ENCODE measurements around the gene SYNGR2.

The SYNGR2 gene

GRCh38 chr17:78141437-78142118 is 26.8 kb upstream of the SYNGR2 start:
- H3K4me3 ChIP-seq (replicated peaks; ENCODE audit: insufficient read depth, low read length), result no peak overlapping the region
- no peak for TF ChIP-seq CTCF (IDR thresholded peaks at IDR 0.05; ENCODE audit: insufficient read depth, low read length)

GRCh38 chr17:78142119-78142861 is 26.1 kb upstream of the SYNGR2 start:
- H3K27ac ChIP-seq (replicated peaks), result no peak overlapping the region
- H3K4me3 ChIP-seq (replicated peaks; ENCODE audit: insufficient read depth, low read length), result no peak overlapping the region
- no peak for DNase-seq (ENCODE audit: low read depth in 1 of 2, low spot score in 1 of 2)
- TF ChIP-seq POLR2AphosphoS5 (IDR thresholded peaks at IDR 0.05; ENCODE audit: low read depth), result peak; percentile 57
- TF ChIP-seq GABPA (IDR thresholded peaks at IDR 0.05; ENCODE audit: low read depth), result no peak
- no peaks in the 10 kb centered on the region for H3K27me3 ChIP-seq (ENCODE audit: insufficient read depth, poor library complexity, severe bottlenecking)

More at GRCh38 chr17:78141437-78142118, 26.8 kb upstream of the SYNGR2 start:
- Histone ChIP-seq H3K27me3 (ENCODE audit: insufficient read depth, poor library complexity, severe bottlenecking) (no peaks in the 10 kb centered on the region), H3K27ac (replicated peaks) (no peak overlapping the region)
- DNase-seq (ENCODE audit: low read depth in 1 of 2, low spot score in 1 of 2), result no peak

- Histone ChIP-seq H3K27me3 (ENCODE audit: insufficient read depth, poor library complexity, severe bottlenecking) (no peaks in the 10 kb centered on the region), H3K4me3 (replicated peaks; ENCODE audit: insufficient read depth, low read length) (no peak overlapping the region), H3K27ac (replicated peaks) (peak overlapping the region; percentile 52)
- 0 out of 2 replicates have a peak, but pooled peaks have one; percentile 44 for TF ChIP-seq POLR2AphosphoS5 (IDR thresholded peaks at IDR 0.05; ENCODE audit: low read depth)
- no peak for TF ChIP-seq SPI1 (IDR thresholded peaks at IDR 0.05; ENCODE audit: borderline replicate concordance, low read depth)
- no peak for DNase-seq (ENCODE audit: low read depth in 1 of 2, low spot score in 1 of 2)
Measured at GRCh38 chr17:78143214-78144146, 24.9 kb upstream of the SYNGR2 start.

GRCh38 chr17:78144147-78144719 is 24.1 kb upstream of the SYNGR2 start:
- TF ChIP-seq CTCF (IDR thresholded peaks at IDR 0.05; ENCODE audit: insufficient read depth, low read length) (no peak), POLR2AphosphoS5 (IDR thresholded peaks at IDR 0.05; ENCODE audit: low read depth) (peak; percentile 74), SPI1 (IDR thresholded peaks at IDR 0.05; ENCODE audit: borderline replicate concordance, low read depth) (peak; percentile 78), REST (IDR thresholded peaks at IDR 0.05; ENCODE audit: insufficient replicate concordance, low read depth) (no peak), GABPA (IDR thresholded peaks at IDR 0.05; ENCODE audit: low read depth) (no peak)
- H3K4me3 ChIP-seq (replicated peaks; ENCODE audit: insufficient read depth, low read length), result no peak overlapping the region
- no peaks in the 10 kb centered on the region for H3K27me3 ChIP-seq (ENCODE audit: insufficient read depth, poor library complexity, severe bottlenecking)
- H3K27ac ChIP-seq (replicated peaks), result peak overlapping the region; percentile 52
- peak; percentile 93 to 95 for DNase-seq (ENCODE audit: low read depth in 1 of 2, low spot score in 1 of 2)
